ENCODE results near the gene ARHGEF16. TPM values are rescaled to one million over a fixed set of nuclear protein-coding genes. Genes with fewer than 3 reads are reported as not detected.

ARHGEF16 gene
- total RNA-seq, 1 experiment from 2014 or later: 3.0 TPM

Other genes with a start within 250 kb of the ARHGEF16 start
- 6.5 and 20.9 TPM in 2 replicates for gene MEGF6, start 156.8 kb downstream of the ARHGEF16 start, total RNA-seq (2014; rRNA removed; shearing (Covaris generic))
- gene TPRG1L, start 170.3 kb downstream of the ARHGEF16 start, total RNA-seq (2014; rRNA removed; shearing (Covaris generic)): 12.8 and 16.0 TPM in 2 replicates
- gene WRAP73, start 195.4 kb downstream of the ARHGEF16 start, total RNA-seq (2014; rRNA removed; shearing (Covaris generic)): 17.3 and 18.8 TPM in 2 replicates
- gene TP73, start 197.9 kb downstream of the ARHGEF16 start, total RNA-seq (2014; rRNA removed; shearing (Covaris generic)): 0.42 and 0.91 TPM in 2 replicates